GM10248 (cell line): Measurements from ENCODE around the gene TRIM9.

Experiments used
- CTCF ChIA-PET: fragments of 300-600 bp; sonication (Branson Sonifier 250); formaldehyde crosslinking; extraction: SDS; loops from one replicate; lab custom pipeline; 2021; ENCODE audit warnings: antibody characterized with exemption; lab: Yijun Ruan, JAX
- POLR2A ChIA-PET: fragments of 350-650 bp; sonication (Branson Sonifier 250); formaldehyde crosslinking; extraction: SDS; loops from one replicate; lab custom pipeline; 2020; ENCODE audit warnings: antibody characterized with exemption; lab: Yijun Ruan, JAX
- DNase-seq: peaks from one replicate; pipeline ENCODE4 v3.0.0; 2012; ENCODE audit errors: extremely low spot score
- CTCF ChIP-seq: IDR thresholded peaks from 2 replicates; pipeline ENCODE4 v1.5.1; 2012; ENCODE audit warnings: mild to moderate bottlenecking, low read depth; ENCODE audit errors: extremely low read depth, missing control alignments, control extremely low read depth

TRIM9 gene

GRCh38 chr14:51071857-51072256, 23.0 kb downstream of the TRIM9 start:
- no peak for DNase-seq
- POLR2A ChIA-PET: no interaction called here

DNA sequence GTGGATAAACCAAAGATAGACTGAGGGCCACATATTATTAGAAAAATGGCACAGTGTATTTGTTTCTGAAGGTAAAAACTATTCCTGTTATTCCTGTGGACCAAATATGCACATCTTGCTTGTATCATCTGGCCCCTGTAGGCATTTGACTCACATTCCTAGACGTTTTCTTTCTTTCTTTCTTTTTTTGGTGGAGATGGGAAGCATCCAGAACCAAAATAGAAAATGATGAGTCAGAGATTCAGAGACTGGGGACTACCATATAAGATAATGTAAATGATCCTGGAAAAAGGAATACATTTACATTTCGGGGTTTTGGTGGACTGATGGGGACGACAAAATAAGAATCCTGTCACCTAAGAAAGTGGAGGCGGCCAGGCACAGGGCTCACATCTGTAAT, 24.2 kb downstream of the TRIM9 start:
- TF ChIP-seq CTCF: no peak
- POLR2A ChIA-PET: no interaction called here
- no peak for DNase-seq
- CTCF ChIA-PET: no interaction called here

More at GRCh38 chr14:51071857-51072256, 23.0 kb downstream of the TRIM9 start:
- CTCF ChIA-PET: interaction anchor here (1.3 kb wide), 1 partner anchor 211 kb away, joined by 3 read pairs; no protein-coding TSS in a partner anchor
- TF ChIP-seq CTCF: no peak

DNA sequence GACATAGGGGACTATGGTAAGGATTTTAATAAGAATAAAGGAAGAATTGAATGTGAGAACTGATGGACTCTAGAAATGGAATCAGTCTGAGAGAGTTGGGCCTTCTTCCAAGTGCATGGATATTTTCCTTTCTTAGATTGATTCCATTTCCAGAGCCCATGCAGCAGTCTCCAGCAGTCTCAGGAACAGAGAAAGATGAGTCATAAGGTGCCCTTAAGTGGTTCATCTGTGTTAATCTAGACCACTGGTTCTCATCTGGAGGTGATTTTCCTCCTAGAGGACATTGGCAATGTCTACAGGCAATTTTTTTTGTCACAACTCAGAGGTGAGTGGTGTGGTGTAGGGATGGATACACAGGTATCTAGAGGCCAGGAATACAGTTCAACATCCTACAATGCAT, 25.9 kb downstream of the TRIM9 start:
- ChIA-PET POLR2A (no interaction called here), CTCF (interaction anchor here (1.2 kb wide), 1 partner anchor 15 kb away, joined by 3 read pairs; no protein-coding TSS in a partner anchor)
- DNase-seq: no peak
- no peak for TF ChIP-seq CTCF

DNA sequence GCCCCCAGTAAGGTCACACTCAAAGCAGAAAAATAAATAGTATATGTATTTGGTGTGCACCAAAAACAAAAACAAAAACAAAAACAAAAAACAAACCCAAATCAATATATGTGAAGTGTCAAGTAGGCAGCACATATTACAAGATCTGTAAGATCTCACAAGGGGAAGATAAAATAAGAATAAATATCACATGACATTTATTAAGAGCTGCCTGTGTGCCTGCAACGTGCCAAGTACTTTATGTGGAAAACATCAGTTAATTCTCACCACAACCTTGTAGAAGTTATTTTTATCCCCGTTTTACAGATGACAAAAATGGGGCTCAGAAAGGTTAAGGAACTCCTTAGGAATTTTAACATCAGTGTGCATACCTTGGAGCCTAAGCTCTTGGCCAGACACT, 26.6 kb downstream of the TRIM9 start:
- TF ChIP-seq CTCF: no peak
- DNase-seq: no peak
- POLR2A ChIA-PET: no interaction called here
- CTCF ChIA-PET: interaction anchor here (1.2 kb wide), 1 partner anchor 15 kb away, joined by 3 read pairs; no protein-coding TSS in a partner anchor

DNA sequence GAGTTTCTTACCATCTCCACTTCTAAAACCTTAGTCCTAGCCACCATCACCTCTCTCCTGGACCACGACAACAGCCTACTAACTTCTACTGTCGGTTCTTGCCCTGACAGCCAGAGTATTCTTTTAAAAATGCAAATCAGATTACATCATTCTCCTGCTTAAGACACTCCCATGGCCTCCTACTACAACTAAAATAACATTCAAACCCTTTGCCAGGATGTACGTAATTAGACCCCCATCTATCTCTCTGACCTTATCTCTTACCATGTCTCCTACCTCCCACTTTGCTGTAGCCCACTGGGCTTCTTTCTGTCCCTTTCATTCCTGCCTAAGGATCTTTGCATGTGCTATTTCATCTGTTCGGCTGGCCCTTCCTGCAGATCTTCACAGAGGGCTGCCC, 27.6 kb downstream of the TRIM9 start:
- no peak for TF ChIP-seq CTCF
- ChIA-PET POLR2A (no interaction called here), CTCF (no interaction called here)
- DNase-seq: no peak

DNA sequence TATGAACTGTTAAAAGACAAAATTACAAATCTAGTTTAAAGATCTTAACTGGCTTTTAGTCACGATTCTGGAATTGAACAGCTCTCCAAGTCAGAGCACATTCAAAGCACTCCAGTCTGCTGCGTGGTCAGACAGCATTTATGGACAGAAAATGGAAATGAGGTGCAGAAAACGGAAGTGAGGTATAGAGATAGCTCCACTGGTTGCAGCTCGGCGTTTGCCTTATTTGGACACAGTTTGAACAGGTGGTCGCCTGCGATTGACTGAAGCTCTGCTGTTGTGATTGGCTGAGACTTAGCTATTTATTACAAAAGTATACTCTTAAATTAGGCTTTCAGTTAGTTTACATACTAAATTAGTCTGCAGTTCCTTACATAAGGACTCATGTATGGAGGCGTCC, 28.3 kb downstream of the TRIM9 start:
- POLR2A ChIA-PET: no interaction called here
- CTCF ChIA-PET: no interaction called here
- no peak for TF ChIP-seq CTCF
- DNase-seq: no peak
